GM21576 (cell line): Measurements from ENCODE around the gene ZNF774.
A peak's percentile ranks its signal among the peaks of the same experiment; 100 is the strongest.
"Not testable (repeated sequence)": the region's sequence is repeated elsewhere in the genome, so short reads cannot be mapped to it uniquely, and the experiment has no call there.

Experiments used
- ATAC-seq: cut with Tn5 transposase; IDR thresholded peaks from one replicate; pipeline ENCODE4 v1.9.1; 2021; ENCODE audit warnings: mild to moderate bottlenecking, moderate library complexity; ENCODE audit not compliant: unreplicated experiment

ZNF774 gene

DNA sequence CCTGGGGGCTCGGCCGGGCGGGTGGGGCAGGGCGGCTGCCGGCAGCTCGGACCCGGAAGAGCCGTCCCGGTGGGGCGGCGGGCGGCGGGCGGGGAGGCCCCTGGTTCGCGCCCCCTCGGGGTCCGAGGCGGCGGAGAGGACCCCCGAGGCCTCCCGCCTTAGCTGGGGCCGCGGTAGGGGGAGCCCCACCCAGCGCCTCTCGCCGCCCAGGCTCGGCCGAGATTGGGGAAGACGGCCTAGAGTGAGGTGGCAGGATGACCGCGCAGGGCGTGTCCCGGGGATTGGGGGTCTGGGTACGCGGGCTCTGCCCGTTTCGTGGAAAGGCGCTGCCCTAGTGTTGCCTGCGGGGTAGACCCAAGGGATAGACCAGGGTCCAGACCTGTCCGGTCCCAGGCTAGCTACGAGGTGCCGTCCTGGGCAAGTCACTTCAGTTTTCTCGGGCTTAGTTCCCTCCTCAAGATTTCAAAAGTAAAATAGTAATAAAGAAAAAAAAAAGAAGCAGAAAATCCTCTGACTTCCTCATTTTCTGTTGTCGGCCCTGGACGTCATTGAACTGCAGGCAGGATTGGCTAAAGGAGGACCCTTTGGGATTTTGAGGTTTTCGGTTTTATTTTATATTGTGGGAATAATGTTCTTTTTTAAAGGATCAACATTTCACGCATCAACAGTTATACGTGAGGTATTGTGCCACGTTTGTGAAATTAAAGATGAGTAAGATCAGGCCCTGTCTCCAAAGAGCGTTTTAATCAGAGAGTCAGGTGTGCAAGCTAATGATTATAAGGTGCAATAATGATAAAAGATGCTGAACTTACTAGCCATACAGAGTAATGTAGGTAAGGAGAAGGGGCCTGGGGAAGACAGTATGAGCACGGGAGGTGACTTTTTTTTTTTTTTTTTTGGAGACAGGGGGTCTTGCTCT, 36.6 kb downstream of the ZNF774 start:
- ATAC-seq: peak; percentile 48

DNA sequence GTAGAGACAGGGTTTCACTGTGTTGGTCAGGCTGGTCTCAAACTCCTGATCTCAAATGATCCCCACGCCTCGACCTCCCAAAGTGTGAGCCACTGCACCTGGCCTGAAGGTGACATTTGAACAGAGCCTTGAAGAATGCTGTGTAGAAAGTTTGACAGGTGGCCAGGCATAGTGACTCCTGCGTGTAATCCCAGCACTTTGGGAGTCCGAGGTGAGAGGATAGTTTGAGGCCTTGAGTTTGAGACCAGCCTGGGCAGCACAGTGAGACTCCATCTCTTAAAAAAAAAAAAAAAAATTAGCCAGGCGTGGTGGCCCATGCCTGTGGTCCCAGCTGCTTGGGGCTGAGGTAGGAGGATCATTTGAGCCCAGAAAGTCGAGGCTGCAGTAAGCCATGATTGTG, 37.4 kb downstream of the ZNF774 start:
- ATAC-seq: no peak

DNA sequence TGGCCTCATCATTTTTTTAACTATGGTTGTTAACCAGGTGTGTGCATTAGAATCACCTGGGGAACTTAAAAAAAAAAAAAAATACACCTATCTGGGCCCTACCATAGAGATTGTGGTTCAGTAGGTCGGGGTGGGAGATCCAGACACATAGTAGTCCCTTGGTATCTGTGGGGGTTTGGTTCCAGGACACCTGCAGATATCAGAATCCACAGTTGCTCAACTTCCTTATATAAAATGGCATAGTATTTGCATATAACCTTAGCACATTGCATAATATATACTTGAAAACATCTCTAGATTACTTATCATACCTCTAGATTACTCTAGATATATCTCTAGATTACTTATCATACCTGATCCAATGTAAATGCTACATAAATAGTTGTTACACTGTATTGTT, 41.0 kb downstream of the ZNF774 start:
- ATAC-seq: no peak

DNA sequence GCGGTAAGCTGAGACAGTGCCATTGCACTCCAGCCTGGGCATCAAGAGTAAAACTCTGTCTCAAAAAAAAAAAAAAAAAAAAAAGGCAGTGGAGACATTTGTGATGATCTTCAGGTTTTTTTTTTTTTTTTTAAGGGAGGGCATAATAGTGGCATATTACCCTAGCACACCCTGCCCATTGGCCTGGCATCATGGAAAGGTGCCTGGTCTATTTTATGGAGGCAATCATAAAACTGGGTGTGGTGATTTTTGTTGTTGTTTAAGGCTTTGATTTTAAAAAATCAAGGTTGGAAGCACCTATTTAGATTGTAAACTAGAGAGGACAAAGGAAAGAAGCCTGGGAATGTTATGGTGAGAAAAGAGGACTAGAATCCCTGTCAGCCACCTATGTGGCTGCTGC, 42.0 kb downstream of the ZNF774 start:
- ATAC-seq: no peak

DNA sequence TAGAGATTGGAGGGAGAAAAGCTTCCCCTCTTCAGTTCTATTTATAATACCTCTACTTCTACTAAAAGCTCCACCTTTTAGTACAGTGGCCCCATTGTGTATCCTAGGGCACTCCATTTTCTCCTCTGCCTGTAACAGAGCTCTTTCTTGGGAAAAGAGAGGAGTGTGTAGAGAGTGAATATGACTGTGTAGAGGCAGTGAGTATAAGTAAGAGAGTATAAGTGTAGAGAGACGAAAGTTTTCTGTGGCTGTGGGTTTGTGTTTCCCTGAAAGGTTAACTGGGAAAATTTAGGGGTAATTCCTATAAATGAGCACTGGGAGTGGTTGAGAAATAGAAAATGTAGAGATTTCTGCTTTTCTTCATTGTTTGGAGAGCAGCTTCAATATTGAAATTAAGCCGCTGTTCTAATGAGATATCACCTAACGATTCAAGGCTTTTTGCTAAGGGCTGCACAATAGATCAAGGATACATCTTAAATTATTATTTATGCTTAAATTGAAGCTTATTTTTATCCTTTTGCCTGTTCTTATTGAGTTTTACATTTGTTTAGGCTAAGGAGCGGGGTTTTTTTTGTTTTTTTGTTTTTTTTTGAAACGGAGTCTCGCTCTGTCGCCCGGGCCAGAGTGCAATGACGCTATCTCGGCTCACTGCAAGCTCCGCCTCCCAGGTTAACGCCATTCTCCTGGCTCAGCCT, 42.8 kb downstream of the ZNF774 start:
- no peak for ATAC-seq

DNA sequence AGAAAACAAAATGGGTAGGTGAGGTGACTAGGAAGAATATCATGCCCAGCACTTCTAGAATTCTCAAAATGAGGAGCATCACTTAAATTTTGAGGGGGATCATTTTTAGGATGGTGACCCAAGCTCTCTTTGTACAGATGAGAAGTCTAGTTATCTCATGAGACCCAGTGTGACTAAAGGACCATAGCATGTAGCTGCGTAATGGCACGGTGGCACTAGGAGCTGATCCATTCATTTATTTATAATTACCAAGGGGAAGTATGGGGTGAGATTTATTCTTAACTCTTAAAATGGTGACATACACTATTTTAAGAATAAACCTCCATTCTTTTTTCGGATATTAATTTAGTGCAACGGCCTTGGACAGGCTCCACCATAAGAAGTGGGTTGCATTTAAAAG, 44.2 kb downstream of the ZNF774 start:
- no peak for ATAC-seq

DNA sequence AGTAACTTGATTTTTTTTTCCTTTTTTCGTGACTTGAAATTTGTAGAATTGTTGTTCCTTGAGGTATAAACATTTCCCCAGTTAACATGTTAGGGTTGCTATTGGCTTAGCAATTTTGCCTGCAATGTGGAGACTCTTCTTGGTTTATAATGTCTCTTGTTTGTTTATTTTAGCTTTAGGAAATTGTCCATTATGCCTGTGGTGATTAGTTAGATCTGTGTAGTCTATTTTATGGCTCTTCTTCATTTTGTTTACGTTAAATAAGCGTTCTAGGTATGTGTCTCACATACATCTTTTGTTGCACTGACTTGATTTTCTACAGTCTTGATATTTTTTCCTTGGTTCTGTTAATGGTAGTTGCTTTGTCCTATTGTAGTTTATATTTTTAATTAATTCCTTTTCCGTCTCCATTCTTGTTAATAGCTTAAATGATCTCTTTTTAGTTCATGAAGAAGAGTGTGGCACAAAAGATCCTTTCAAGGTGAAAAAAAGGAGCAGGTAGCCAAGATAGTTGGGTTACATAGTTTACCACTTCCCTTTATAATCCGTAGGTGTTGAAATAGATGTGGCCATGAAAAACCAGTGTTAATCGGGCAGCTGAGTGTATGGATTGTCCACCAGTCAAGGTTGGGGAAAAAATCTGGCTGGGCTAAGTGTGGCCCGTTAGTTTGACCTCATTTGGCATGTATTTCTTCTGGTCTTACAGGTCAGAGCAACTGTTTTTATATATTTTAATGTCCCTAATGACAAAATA, 48.1 kb downstream of the ZNF774 start:
- ATAC-seq: no peak

DNA sequence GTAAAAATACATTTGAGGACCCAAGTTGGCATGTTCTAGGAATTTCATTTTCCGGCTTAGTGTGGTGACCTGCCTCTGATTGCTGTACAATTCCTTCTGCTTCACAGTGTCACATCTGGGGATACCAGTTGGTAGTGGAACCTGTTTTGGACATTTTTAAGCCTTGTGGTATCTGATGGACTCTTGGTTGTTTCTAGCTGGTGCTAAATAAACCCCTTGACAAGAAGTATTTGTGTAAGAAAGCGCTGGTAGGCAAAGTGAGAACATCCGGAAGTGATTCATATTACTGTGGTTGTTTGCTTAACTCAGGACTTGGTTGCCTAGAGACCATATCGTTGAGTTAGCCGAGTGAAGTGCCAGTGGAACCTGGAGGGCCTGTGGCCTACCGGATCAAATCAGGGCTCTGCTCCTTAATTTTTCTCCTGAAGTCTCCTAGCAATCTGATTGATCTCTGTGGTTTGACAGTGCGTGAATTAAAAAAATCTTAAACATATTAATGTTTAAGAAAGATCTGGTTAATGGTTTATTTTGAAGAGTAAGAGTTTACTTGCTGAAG, 48.8 kb downstream of the ZNF774 start:
- ATAC-seq: peak; percentile 100

DNA sequence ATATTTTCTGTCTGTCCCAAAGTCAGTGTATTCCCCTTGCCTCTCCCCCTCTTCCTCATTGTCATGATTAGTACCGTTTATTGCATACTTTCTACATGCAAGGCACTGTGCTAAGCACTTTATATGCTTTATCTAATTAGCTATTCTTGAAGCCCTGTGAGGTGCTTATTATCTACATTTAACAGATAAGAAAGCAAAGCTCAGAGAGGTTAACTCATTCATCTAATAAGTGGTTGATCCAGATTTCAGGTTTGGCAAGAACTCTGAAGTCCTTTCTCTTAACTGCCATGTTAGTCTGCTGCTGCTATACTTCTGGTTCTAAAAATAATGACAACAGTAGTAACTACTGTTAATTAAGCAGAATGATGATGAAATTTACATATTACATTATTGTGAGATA, 49.4 kb downstream of the ZNF774 start:
- ATAC-seq: no peak

DNA sequence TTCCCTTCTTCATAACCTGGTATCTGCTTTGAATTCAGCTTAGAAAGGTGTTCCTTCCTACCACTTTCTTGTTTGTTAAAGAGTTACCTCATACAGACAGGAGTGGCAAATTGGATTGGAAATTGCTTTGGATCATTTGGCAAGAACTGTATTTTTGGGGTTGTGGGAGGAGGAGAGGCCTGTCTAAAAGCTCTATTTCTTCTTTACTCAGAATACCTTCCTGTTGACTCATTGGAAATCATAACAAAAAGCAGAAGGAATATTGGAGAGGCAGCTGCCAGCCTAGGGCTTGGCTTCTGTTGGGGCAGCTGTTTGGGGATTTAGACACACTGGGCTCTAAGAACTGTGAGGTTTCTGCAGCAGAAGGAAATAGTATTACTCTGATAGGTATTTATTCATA, 50.1 kb downstream of the ZNF774 start:
- ATAC-seq: no peak

DNA sequence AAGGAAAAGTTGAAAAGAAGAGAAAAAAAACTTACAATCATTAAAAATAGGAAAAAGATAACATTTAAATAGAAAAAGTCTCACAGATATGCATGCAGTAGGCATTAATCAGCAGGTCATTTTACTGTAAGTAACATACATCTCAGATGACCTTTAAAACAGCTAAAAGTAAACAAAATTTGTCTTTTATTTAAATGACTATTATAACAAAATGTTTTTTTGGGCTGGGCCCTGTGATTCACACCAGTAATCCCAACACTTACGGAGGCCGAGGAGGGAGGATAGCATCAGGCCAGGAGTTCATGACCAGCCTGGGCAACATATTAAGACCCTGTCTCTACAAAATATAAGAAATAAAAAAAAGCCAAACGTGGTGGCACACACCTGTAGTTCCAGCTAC, 50.7 kb downstream of the ZNF774 start:
- ATAC-seq: no peak

DNA sequence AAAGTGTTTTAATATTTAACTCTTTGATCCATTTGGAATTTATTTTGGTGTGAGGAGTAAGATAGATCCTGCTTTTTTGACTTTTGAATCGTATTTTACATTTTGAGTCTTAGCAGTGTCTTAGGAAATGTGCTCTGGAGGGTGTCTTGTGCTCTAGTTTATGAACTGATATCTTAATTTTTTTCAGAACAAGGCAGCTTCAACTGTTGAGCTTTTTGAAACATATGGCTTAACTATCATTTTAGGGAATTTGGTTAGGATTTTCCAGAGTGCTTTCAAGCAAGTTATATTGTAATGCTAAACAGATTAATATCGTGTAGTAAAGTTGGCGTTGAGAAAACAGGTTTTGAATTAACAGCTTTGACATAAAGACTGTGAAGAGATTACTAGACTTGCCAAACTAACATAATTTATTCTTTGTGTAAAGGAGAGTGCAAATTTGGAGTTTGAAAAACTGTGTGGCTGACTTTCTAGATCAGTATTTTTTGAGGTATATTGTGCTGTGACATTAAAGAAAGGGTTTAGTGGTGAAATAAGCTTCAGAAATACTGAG, 53.0 kb downstream of the ZNF774 start:
- no peak for ATAC-seq

DNA sequence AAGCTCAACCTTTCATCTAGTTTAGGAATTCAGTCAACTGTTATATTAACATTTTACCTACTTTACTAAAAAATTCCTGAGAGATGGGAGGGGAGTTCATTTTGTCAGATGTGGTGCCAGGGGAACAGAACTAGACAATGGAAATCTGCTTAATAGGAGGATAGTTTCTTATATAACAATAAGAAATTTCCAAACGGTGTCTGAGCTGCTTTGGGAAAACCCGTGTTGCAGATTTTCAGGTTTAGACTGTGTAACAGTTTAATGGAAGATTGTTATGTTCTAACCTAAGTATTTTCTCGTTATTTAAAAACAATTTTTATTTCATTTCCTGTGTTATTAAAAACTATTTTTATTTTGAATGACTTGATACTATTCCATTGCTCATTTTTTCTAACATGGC, 55.3 kb downstream of the ZNF774 start:
- no peak for ATAC-seq

DNA sequence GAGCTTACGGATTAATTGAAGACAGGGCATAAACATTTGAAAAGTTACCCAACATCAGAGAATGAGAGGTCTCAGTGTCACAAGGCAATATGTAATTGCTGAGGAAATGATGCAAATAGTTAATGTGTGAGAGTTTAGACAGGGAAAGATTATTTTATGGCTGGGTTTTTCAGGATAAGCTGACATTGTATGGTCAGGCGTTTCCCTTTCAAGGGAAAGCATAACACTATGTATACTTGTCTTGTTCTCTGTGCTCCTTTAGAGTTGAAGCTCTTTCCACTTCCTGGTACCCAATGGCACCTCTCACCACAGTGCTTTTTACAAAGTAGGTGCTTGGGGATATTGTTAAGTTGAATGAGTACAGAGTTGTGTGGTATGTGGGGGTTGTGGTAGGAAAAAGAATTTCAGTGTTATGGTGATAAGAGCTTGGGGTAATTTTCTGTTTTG, 55.8 kb downstream of the ZNF774 start:
- no peak for ATAC-seq

DNA sequence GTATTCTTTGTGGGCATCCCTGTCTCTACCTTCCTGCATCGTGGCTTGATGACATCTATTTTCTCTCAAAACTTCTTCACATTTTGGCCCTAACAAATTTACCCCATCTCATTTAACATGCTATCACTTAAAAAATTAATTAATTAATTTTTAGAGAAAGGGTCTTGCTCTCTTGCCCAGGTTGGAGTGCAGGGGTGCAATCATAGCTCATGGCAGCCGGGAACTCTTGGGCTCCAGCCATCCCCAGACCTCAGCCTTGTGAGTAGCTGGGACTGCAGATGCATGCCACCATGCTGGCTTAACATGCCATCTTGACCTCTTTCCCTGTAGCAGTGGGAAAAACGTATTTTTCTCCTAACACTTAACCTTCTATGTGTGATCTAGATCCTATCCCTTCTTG, 56.6 kb downstream of the ZNF774 start:
- ATAC-seq: no peak

DNA sequence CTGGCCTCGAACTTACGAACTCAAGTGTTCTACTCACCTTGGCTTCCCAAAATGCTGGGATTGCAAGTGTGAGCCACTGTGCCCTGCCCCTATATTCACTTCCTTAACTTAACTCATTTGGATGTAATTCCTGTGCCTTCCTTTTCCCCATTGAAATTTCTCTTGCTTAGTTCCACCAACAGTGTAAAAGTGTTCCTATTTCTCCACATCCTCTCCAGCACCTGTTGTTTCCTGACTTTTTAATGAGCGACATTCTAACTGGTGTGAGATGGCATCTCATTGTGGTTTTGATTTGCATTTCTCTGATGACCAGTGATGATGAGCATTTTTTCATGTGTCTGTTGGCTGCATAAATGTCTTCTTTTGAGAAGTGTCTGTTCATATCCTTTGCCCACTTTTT, 57.5 kb downstream of the ZNF774 start:
- not testable (repeated sequence) for ATAC-seq

DNA sequence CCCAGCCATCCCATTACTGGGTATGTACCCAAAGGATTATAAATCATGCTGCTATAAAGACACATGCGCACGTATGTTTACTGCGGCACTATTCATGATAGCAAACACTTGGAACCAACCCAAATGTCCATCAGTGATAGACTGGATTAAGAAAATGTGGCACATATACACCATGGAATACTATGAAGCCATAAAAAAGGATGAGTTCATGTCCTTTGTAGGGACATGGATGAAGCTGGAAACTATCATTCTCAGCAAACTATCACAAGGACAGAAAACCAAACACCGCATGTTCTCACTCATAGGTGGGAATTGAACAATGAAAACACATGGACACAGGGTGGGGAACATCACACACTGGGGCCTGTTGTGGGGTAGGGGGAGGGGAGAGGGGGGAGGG, 58.2 kb downstream of the ZNF774 start:
- not testable (repeated sequence) for ATAC-seq

DNA sequence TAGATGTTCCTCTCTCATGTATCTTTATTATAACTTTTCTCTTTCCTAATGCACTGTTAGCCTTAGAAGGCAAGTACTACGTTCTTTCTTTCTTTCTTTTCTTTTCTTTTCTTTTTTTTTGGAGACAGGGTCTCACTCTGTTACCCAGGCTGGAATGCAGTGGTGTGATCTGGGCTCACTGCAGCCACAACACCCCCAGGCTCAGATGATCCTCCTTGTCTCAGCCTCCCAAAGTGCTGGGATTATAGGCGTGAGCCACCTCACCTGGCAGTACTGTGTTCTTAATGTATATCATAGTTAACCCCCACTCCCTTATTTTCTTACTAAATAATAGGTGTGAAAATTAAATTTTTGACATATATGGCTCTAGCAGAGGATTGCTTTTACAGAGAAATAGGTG, 59.1 kb downstream of the ZNF774 start:
- no peak for ATAC-seq
